ENCODE measurements around the gene ITPR1.

The ITPR1 gene

GRCh38 chr3:4880850-4881249, 387.7 kb downstream of the ITPR1 start:
- DNase-seq, result no peak

GRCh38 chr3:4882548-4882947, 389.4 kb downstream of the ITPR1 start:
- DNase-seq, result no peak

GRCh38 chr3:4883011-4883410, 389.9 kb downstream of the ITPR1 start:
- DNase-seq, result no peak

GRCh38 chr3:4884888-4885287, 391.7 kb downstream of the ITPR1 start:
- no peak for DNase-seq

GRCh38 chr3:4885316-4885715, 392.2 kb downstream of the ITPR1 start:
- no peak for DNase-seq

GRCh38 chr3:4886448-4886847, 393.3 kb downstream of the ITPR1 start:
- DNase-seq, result no peak

- DNase-seq, result no peak
These were observed 394.0 kb downstream of the ITPR1 start for GRCh38 chr3:4887177-4887576.

- DNase-seq, result no peak
These were observed 396.0 kb downstream of the ITPR1 start for GRCh38 chr3:4888913-4889846.

- no peak for DNase-seq
These were observed 396.7 kb downstream of the ITPR1 start for GRCh38 chr3:4889896-4890295.

GRCh38 chr3:4894891-4895530, 401.9 kb downstream of the ITPR1 start:
- DNase-seq, result no peak

GRCh38 chr3:4895838-4896237, 402.7 kb downstream of the ITPR1 start:
- no peak for DNase-seq

All from DMS79 treated with DMSO at 0.1 percent for 48 hours (cell line).